Measurements from ENCODE around the gene TMEM269.
A peak's percentile ranks its signal among the peaks of the same experiment; 100 is the strongest.

Gene TMEM269, protein sequence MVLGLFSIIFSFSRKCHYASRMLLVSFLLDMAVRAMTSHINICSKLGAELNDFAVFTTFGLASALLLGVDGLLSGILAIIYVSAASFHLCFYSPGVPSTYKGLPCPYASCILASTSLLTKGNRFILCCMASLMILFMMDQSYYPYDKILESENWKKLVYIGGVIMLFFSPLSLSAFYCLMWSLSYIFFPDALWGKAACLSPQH

DNA sequence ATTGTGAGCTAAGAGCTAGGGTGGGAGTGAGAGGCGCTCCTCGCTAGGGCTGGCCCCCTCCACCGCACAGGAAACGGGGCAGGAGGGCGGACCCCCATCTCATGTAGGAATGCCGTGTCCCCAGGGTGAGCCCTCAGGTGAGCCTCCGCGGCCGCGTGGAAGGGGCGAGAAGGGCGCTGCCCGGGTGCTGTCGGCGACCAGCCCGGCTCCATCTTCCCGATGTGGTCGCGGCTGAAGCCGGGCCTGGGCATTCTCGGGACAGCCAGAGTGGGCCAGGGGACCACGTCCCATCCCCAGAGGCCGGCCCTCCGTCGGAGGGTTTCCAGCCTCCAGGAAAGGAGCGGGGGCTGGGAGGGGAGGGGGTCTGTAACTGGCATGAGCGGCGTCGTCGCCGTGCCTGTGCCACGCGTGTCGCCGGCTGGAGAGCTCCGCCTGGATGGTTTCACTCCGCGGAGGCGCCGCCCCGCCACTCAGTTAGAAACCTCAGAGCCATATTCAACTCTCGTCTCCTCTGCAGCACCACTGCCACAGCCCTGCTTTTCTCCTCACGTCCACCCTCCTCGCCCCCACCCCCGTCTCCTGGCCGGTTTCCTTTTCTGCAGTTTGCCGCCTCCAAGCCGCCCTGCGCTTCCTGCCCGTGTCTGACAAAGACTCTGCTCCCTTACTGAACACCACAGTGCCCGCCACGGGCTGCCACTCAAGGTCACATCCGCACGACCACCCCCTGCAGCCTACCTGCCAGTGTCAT is at the start of gene TMEM269:
TMEM269 (plus strand) TSS at position 46 of the 748 bp plus-strand sequence. CDS start 4,903 bp downstream, outside the sequence.
- DNase-seq = no peak

DNA sequence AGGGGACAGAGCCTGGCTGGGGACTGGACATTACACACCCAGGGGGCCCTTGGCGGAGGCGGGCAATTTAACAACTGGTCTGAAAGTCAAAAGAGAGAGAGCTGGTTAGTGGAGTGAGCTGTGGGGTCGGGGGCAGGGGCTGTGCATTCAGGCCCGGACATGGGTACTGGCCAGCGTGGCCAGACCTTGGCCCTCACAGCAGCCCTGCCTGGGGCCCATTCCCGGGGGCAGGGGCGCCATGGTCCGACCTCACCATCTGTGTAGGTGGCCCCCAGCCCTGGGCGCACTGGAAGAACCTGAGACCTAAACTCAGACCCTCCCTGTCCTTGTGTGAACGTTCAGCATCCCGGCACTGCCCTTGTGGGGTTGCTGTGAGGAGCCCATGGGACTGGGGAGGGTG is 49.7 kb upstream of the TMEM269 start:
- no peak for DNase-seq

DNA sequence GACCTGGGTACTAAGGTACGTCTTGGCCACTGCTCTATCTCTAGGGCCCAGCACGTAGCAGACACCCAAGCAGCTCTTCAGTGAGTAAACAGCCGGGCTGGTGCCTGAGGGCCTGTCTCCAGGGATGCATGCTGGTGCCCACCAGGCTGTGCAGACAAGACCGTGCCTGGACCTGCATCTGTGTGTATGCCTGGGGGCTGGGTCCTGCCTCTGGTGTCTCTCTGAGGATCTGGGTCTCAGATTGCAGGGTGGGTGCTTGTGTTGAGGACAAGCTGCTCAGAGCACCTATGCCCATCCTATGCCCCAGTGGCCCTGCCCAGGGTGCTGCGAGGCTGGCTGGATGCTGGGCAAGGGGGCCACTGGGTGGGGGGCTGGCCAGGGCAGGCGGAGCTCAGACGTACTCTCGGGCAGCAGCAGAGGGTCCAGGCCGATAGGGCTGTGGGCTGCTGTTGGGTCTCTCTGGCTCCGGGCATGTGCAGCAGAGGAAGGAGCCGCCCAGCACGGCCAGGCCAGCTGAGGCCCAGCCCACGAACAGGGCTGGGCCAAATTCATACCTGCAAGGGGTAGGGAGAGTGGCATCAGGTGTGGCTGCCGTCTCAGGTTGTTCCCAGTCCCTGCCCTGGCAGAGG is 49.2 kb upstream of the TMEM269 start:
- peak in 1 of 3 experiments; percentile 40 for DNase-seq

DNA sequence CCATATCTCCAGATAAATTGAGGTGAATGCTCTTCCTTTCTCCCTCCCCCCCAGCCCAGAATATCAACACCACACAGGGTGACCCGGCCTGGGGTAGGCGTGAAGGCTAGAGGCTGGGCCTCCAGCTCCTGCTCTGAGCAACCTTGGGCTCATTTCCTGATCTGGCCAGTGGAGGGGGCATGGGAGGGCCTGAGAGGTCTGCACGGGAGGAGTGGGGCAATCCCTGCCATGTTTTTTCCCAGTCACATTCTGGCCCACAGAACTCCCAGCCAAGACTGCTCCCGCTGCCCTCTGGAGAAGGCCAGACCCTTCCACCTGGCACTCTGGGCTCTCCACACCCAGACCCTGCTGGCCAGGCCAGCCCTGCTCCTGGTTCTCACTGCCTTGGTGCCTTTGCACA is 48.6 kb upstream of the TMEM269 start:
- no peak for DNase-seq

DNA sequence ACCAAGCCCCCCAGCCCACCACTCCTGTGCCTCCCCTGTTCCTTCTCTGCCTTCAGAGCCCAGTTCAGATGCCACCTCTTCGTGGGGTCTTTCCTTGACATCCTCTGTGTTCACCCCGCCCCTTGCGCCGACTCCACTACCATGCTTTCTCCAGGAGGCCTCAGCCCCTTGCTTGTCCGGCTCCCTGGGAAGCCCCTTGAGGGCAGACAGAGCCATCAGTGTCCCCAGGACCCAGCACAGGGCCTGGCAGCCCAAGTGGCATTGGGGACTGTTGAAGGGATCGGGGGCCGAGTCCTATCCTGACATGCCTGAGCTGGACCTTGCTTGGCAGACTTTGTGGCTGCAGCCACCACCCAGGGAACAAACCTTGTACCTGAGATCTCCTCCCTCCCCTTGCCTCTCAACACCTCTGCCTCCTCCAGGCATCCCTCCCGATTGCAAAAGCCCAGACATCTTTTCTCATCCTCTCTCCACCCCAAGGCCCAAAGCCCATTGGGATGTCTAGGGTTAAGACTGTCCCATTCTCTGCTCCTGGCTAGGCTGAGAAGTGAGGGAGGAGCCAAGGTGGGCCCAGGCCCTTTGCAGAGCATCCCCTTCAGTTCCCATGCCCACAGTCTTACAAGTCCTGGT is 48.1 kb upstream of the TMEM269 start:
- no peak for DNase-seq

DNA sequence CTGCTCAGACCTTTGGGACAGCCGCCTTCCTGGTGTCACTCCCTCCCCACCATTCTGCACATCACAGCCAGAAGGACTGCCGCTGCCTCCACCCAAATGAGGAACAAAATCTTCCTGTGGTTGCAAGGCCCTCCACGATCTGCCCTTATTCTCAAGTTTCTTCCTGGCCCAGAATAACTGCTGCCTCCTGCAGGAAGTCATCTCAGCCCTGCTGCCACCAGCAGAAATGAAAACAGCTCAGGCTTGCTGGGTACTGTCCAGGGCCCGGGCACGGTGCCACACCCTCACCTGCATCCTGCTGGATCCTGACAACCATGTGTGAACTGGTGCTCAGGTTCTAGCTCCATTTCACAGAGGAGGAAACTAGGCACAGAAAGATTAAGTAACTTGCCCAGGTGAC is 47.5 kb upstream of the TMEM269 start:
- DNase-seq = no peak

DNA sequence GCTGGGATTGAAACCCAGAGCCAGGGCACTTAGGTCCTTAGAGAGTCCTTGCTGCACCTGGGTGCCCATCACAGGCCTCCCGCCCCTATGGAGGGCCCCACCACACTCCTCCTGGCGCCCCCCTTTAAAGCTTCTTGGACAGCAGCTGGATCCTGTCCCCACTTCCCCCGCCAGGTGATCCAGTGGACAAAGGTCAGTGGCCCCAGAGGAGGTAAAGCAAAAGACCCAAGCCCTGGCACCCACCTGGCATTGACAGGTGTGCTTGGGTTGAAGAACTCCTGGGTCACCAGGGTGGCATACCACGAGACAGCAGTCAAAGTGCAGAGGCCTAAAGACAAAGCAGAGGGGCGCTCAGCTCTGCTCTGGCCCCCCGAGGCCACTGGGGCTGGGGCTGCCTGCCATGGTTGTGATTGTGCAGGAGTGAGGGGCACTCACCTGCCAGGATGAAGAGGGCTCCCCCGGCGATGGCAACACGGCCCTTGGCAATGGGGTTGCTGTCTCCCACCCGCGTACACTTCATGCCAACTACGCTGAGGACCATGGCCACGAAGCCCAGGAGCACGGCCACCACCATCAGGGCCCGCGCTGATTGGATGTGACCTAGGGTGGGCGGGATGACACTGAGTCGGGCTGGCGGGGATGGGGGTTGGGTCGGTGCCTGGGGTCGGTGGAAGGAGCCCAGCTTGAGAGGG is 46.7 kb upstream of the TMEM269 start:
- no peak for DNase-seq

DNA sequence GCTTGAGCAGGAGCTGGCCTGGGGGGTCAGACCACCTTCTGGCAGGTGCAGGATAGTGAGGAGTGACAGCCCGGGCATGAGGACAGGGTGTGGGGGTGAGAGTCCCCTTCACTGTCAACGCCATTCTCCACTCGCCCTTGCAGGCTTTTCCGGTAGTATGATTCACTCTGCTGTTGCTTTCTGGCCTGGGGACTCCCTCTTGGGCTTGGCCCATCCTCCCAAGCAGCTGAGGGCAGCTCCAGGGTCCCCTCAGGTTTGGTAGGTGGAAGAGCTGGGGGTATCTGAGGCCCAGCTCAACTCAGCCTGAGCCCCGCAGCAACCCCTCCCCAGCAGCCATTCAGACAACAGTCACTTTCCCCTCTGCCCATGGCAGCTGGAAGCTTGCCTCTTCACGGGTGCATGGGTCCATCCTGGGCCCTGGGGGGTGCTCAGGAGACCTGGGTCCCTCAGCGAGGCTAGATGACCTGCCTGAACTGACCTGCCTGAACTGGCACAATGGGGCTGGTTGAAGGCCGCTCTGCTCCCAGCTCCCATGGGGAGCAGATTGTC is 46.0 kb upstream of the TMEM269 start:
- no peak for DNase-seq

DNA sequence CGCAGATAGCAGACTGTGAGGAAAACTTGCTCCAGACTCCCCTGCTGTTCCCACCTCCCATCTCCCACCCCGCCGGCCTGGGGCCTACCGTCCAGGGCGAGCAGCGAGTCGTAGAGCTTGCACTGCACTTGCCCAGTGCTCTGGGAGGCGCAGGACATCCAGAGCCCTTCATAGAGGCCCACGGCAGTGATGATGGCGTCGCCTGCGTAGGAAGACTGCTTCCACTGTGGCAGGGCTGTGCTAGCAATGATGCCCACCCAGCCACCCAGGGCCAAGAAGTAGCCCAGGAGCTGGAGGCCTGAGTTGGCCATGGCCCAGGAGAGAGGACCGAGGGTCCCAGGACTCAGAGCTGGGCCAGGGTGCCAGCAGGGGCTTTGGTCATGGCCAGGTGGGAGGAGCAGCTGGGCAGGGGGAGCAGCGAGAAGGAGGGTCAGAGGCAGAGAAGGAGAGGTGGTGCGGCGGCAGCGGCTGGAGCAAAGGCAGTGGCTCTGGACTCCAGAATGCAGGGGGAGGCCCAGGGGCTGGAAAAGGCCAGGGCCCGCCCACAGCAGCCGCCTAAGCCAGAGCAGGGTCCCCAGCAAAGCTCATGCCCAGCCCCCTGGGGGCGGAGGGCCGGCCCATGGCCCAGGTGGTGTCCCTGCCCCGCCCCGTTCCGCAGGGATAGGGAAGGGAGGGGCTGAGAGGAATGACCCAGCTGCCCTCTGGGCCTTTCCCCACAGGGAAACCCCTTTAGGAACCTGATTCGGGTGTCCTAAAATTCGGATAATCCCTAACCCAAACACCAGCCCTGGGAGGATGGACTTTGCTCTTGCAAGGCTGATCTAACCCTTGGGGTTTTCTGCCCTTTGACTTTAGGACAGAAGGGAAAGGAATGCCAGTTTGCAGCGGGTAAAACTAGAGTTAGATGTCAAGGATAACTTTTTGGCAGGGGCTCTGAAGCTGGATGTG is 44.8 kb upstream of the TMEM269 start, which contains the start of gene CLDN19:
CLDN19 (minus strand) TSS at position 484 of the 948 bp plus-strand sequence; CDS start at position 311, 173 bp downstream.
- no peak for DNase-seq

DNA sequence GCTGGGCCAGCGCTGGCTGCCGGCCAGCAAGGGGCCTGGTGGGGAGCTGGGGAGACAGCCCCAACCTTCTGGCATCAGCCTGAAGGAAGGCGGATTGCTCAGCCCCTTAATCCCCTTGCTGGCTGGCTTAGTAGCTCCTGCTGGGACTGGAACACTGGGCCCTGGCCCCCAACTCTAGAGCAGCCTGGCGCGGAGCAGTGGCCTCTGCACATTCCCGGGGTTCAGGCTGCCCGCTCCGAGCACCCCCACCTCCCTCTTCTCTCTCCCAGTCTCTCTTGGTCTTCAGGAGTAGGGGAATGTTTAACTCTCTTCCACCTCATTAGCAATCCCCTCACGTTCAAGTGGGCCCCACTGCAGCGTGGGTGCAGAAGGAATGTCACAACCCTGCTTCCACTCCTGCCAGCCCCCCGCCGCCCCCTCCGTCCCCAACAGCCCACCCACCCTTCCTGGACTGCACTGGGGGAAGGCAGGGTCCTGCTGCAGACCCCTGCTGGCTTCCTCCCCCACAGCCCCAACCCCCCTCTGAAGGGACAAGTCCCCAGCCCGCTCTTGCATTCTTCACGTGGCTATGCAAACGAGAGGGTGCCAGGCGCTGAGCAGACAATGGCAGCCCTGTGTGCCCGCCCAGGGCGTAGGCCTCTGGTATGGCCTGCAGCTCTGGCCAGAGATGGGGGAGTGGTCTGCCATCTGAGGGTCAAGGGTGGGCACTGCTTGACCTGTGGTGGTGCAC is 43.8 kb upstream of the TMEM269 start:
- DNase-seq = no peak

DNA sequence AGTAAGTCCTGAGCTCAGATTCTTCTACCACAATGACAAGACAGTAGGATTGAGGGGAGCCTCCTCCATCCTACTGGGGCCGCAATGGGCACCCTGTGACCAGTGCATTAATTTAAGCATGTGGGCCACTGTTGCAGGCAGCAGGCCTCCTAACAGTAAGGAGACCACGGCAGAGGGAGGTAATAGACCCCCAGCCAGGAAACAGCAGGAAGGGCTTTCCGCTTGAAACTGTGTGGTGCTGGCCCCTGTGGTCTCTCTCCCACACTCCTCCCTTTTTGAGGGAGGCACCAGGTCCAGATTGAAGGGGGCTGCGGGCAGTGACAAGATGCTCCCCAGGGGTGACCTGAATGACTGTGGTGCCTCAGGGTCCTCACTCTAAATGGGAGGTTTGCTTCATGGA is 43.1 kb upstream of the TMEM269 start:
- no peak for DNase-seq

DNA sequence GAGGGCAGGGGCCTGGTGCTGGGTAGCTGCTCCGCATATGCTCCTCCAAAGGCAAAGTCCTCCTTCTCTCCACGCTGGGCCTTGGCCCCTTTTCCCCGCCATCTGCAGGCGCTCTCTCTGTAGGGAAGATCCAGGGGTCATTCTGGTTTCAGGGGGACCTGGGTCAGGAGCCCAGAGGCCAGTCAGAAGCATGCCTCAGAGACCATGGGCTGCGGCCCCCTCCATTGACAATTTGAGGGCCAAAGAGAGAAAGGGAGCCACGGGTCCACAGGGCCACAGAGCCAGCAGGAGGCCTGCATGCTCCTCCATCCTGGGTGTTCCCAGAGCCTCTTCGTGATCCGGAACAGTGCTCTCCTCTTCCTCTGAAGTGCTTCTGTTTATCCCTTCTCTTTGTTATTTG is 42.6 kb upstream of the TMEM269 start:
- DNase-seq = no peak

DNA sequence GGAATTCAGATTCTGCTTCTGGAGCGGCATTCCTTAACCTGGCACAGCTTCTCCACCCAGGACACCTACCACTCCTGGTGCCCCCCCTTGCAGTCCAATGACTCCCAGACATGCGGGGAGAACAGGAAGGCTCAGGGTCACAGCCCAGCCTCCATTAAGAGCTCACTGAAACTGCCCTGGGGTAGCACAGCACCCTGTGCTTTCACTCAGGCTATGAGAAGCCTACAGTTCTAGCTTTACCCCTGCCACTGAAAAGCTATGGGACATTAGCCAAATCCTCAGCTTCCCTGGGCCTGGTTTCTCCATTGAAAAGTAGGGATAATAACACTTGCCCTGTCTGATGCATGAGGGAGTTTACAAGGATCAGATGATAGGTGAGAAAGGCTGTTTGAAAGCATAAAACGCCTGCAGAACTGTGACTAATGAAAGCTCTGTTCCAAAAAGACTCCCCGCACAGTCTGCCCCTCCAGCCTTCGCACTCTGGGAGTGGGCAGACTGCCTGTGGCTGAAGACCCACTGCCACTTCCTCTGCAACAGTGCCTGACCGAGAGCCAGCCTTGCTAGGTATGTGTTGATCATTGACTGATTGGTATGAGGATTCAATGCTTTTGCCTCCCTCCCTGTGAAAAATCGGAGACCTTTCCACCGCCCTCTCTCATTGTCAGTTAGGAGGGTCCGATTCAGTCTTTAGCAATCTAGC is 42.0 kb upstream of the TMEM269 start:
- DNase-seq = no peak

DNA sequence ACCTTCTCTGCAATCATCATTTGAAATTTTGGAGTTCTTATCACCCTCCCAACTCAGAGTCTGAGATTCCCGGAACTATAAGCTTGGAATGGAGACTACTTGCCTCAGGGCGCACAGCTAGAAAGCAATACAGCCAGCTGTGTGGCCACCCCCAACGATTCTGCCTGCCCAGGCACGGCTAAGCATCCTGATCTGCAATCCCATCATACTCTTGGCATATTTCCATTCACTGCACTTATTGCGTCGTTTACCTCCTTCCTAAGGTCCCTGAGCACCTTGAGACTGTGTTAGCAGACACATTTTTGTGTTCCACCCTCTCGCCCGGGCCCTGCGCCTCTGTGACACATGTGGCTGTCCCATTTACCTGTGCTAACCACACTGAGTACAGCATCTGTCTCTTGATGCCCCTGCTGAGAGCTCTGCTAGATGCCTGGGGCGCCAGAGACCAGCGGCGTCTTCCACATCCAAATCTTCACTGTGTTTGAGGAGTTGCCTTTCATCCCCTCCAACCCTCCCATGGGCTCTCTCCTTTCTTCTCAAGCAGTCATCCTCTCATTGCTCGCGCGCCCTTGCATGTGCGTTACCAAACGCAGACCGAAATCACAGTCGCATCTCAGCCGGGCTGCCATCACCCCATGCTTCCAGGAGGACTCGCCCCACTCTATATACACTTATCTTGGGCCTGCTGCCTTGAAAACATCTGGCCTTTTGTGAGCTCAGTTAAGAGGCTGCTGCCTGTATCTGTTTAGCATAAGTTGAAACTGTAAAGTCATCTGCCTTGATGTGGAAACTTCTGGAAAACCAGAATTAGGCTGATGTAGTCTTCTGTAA is 41.3 kb upstream of the TMEM269 start:
- DNase-seq = peak in 1 of 3 experiments; percentile 36

DNA sequence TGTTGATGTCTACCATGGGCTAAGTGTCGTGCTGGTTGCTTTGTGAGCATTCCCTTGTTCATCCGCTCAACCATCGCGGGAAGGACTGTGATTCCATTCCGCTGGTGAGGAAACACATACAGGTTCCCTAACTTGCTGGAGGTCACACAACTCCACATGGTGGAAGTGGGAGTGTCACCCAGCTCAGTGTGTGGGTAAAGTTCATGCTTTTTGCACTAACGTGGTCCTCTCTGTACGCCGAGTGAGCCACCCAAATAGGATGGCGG is 40.7 kb upstream of the TMEM269 start:
- no peak for DNase-seq

DNA sequence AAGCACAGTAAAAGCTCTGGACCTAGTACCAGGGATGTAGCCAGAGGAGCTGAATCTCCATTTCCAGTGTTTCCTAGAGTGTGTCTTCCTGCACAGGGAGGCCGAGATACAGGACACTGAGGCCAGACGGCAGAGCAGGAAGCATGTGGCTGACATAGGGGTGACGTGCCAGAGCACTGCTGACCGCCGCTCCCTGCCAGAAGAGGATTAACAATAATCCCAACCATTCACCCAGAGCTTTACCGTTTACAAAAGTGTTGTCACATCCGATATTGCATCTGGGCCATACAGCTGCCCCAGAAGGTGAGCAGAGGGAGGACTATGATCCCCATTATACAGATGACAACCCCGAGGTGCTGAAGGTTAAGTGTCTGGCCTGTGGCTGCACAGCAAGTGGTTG is 38.9 kb upstream of the TMEM269 start:
- no peak for DNase-seq

DNA sequence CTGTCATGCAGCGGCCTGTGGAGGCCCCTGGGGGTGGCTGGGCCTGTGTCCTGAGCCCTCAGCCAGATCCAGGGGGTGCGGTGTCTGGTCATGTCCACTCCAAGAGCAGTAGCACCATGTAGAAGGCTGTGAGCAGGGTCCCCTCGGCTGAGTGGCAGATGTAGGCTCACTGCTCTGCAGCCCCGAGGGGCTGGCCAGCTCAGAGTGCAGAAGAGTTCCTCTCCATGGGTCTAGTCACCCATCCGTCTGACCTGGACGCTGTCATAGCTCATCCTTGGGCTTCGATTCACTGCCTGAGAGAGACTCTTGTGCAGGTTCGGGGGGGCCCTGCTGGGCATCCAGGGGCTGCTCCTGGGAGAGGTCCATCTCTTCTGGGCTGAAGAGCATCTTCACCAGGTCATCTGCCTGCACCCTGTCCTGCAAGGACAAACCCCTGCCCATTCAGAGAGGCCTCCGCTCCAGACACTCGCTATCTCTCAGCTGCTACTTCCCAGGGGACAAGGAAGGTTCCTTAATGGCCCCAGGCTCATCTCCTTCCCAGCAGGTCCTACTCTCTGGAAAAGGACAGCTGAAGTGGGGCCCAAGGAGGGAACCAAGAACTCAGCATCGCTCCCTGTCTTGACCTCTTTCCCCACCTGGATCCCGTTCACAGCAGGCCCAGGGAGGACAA is 38.2 kb upstream of the TMEM269 start:
- no peak for DNase-seq

DNA sequence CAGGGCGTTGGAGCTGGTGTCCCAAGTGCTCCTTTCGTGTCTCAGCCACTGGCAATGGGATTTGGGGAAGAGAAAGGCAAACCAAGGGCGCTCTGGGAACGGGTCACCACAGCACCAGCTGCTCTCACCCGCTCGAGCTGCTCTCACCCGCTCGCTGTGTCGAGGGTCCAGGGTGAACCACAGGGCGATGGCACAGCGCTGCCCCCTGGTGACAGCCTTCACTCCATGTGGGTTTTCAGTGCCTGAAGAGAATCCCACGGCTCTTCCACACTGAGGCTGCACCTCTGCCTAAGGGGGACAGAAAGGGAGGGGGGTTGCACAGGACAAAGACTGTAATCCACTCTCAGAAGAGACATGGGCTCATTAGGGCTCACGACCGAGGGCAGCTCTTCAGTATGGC is 37.7 kb upstream of the TMEM269 start:
- DNase-seq = peak; percentile 16 to 43 (median 34)

DNA sequence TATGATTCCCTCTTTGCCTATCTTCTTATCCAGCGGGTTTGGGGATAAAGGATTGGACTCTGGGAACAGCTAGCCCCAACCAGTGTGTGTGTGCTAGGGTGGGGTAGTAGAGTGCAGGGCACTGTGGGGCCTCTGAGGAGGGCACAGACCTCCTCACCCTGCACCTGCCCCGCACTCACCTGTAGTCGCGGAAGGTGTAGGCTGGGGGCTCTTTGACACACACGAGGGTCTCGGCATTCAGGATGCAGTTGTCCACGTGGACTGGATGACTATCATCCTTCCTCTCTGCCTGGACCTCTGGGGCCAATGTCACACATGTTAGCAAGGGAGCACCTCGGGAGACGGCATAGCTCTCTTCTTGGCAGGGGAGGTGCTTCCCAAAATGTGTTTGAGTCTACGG is 36.8 kb upstream of the TMEM269 start:
- no peak for DNase-seq

Data from NCI-H1417 (cell line).